LNCaP clone FGC (cell line): ENCODE data around the gene SOWAHC.

Experiments
- DNase-seq: peaks from one replicate; pipeline ENCODE4 v3.0.0-alpha.2; 2011; ENCODE audit warnings: low read depth
- H3K4me3 ChIP-seq: 2 replicates; pipeline ENCODE4 v1.5.1; 2011; ENCODE audit warnings: mild to moderate bottlenecking, low read depth, low read length, control low read depth
- CTCF ChIP-seq: IDR thresholded peaks from 2 replicates; pipeline ENCODE4 v1.5.1; 2012; ENCODE audit warnings: mild to moderate bottlenecking; ENCODE audit not compliant: control insufficient read depth, insufficient read depth; ENCODE audit errors: extremely low read depth

Gene SOWAHC

GRCh38 chr2:109648041-109648527 is 33.9 kb downstream of the SOWAHC start:
- TF ChIP-seq CTCF = no peak
- no peak for DNase-seq
- no peak overlapping the region for H3K4me3 ChIP-seq

GRCh38 chr2:109649736-109650695 is 35.9 kb downstream of the SOWAHC start:
- TF ChIP-seq CTCF = no peak
- H3K4me3 ChIP-seq = no peak overlapping the region
- DNase-seq = no peak

GRCh38 chr2:109654326-109655050 is 40.3 kb downstream of the SOWAHC start:
- no peak for TF ChIP-seq CTCF
- DNase-seq = no peak
- H3K4me3 ChIP-seq = no peak overlapping the region

GRCh38 chr2:109655287-109655686 is 41.1 kb downstream of the SOWAHC start:
- TF ChIP-seq CTCF = no peak
- H3K4me3 ChIP-seq = no peak overlapping the region
- DNase-seq = no peak

GRCh38 chr2:109659396-109660045 is 45.4 kb downstream of the SOWAHC start:
- no peak overlapping the region for H3K4me3 ChIP-seq
- no peak for DNase-seq
- no peak for TF ChIP-seq CTCF

GRCh38 chr2:109660046-109660860 is 46.1 kb downstream of the SOWAHC start:
- no peak overlapping the region for H3K4me3 ChIP-seq
- DNase-seq = no peak
- no peak for TF ChIP-seq CTCF
